ENCODE measurements around the gene UGT3A1.
"Not testable (repeated sequence)": the region's sequence is repeated elsewhere in the genome, so short reads cannot be mapped to it uniquely, and the experiment has no call there.

The UGT3A1 gene

GRCh38 chr5:35990941-35991611 lies at the start of gene UGT3A1:
TSS of gene UGT3A1 (minus strand) at chr5:35991390. CDS start at chr5:35991240, 150 bp downstream.
- no peak for DNase-seq (ENCODE audit: low read depth)

- no peak for DNase-seq (ENCODE audit: low read depth)
Observed at GRCh38 chr5:36035696-36036095, 44.5 kb upstream of the UGT3A1 start.

- DNase-seq (ENCODE audit: low read depth) = not testable (repeated sequence)
Observed at GRCh38 chr5:36034536-36035134, 43.4 kb upstream of the UGT3A1 start.

GRCh38 chr5:36033486-36033885 lies 42.3 kb upstream of the UGT3A1 start:
- DNase-seq (ENCODE audit: low read depth) = no peak

- DNase-seq (ENCODE audit: low read depth) = no peak
Observed at GRCh38 chr5:36033047-36033446, 41.9 kb upstream of the UGT3A1 start.

GRCh38 chr5:36031223-36031622 lies 40.0 kb upstream of the UGT3A1 start:
- no peak for DNase-seq (ENCODE audit: low read depth)

- no peak for DNase-seq (ENCODE audit: low read depth)
Observed at GRCh38 chr5:36029914-36030313, 38.7 kb upstream of the UGT3A1 start.

- no peak for DNase-seq (ENCODE audit: low read depth)
Observed at GRCh38 chr5:36028816-36029465, 37.8 kb upstream of the UGT3A1 start.

- DNase-seq (ENCODE audit: low read depth) = no peak
Observed at GRCh38 chr5:36027711-36028110, 36.5 kb upstream of the UGT3A1 start.

- DNase-seq (ENCODE audit: low read depth) = no peak
Observed at GRCh38 chr5:36026706-36027465, 35.7 kb upstream of the UGT3A1 start.

GRCh38 chr5:36022246-36022645 lies 31.1 kb upstream of the UGT3A1 start:
- not testable (repeated sequence) for DNase-seq (ENCODE audit: low read depth)

- not testable (repeated sequence) for DNase-seq (ENCODE audit: low read depth)
Observed at GRCh38 chr5:36019584-36019983, 28.4 kb upstream of the UGT3A1 start.

GRCh38 chr5:36017622-36018021 lies 26.4 kb upstream of the UGT3A1 start:
- no peak for DNase-seq (ENCODE audit: low read depth)

GRCh38 chr5:36017004-36017403 lies 25.8 kb upstream of the UGT3A1 start:
- DNase-seq (ENCODE audit: low read depth) = no peak

- no peak for DNase-seq (ENCODE audit: low read depth)
Observed at GRCh38 chr5:36013182-36013581, 22.0 kb upstream of the UGT3A1 start.

GRCh38 chr5:36009698-36010097 lies 18.5 kb upstream of the UGT3A1 start:
- DNase-seq (ENCODE audit: low read depth) = no peak

- no peak for DNase-seq (ENCODE audit: low read depth)
Observed at GRCh38 chr5:36007366-36007765, 16.2 kb upstream of the UGT3A1 start.

- DNase-seq (ENCODE audit: low read depth) = no peak
Observed at GRCh38 chr5:36006163-36006562, 15.0 kb upstream of the UGT3A1 start.

- DNase-seq (ENCODE audit: low read depth) = no peak
Observed at GRCh38 chr5:36001032-36001431, 9.8 kb upstream of the UGT3A1 start.

GRCh38 chr5:35999547-35999946 lies 8.4 kb upstream of the UGT3A1 start:
- no peak for DNase-seq (ENCODE audit: low read depth)

GRCh38 chr5:35996076-35996475 lies 4.9 kb upstream of the UGT3A1 start:
- no peak for DNase-seq (ENCODE audit: low read depth)

GRCh38 chr5:35990520-35990919 lies 670 bp downstream of the UGT3A1 start:
- no peak for DNase-seq (ENCODE audit: low read depth)

GRCh38 chr5:35988529-35988928 lies 2.7 kb downstream of the UGT3A1 start:
- DNase-seq (ENCODE audit: low read depth) = no peak
